ENCODE measurements around the gene ZNRD2. TPM values are rescaled to one million over a fixed set of nuclear protein-coding genes. Genes with fewer than 3 reads are reported as not detected.

Gene ZNRD2
- total RNA-seq, 4 donors from 2014 or later, result 43.6 to 77.3 (median 63.3) TPM

- TF ChIP-seq CTCF (IDR thresholded peaks at IDR 0.05) (no peak), EP300 (IDR thresholded peaks at IDR 0.05) (no peak), POLR2AphosphoS5 (IDR thresholded peaks at IDR 0.05) (no peak), POLR2A (IDR thresholded peaks at IDR 0.05; ENCODE audit: low read depth) (no peak)
- WGBS, result 100% methylated on average over 1 of the region's 1 CpG
- H3K27ac ChIP-seq (replicated peaks in 1 of 4), result peak overlapping the region in 1 of 4 donors; percentile 96
- peaks cover 25 to 91% (median 78%) of the 10 kb centered on the region in 4 donors for H3K36me3 ChIP-seq
- H3K4me3 ChIP-seq, result no peak overlapping the region
- H3K4me1 ChIP-seq, result peaks cover 23 to 38% (median 34%) of the 10 kb centered on the region in 4 donors
- no peaks in the 10 kb centered on the region for H3K9me3 ChIP-seq
- no peaks in the 10 kb centered on the region for H3K27me3 ChIP-seq
- intact Hi-C loops (cut with DNase I), result no loop called here
- DNase-seq (ENCODE audit: extremely low spot score), result no peak
Measured at GRCh38 chr11:65604258-65604657, 34.0 kb downstream of the ZNRD2 start.

GRCh38 chr11:65606876-65607613 lies 36.8 kb downstream of the ZNRD2 start:
- H3K9me3 ChIP-seq, result no peaks in the 10 kb centered on the region
- TF ChIP-seq EP300 (IDR thresholded peaks at IDR 0.05) (peak; percentile 58), CTCF (IDR thresholded peaks at IDR 0.05) (no peak), POLR2AphosphoS5 (IDR thresholded peaks at IDR 0.05) (peak; percentile 69 to 74)
- DNase-seq (ENCODE audit: extremely low spot score), result peak; percentile 99
- intact Hi-C loops (cut with DNase I), result no loop called here
- peaks cover 25 to 77% (median 69%) of the 10 kb centered on the region in 4 donors for H3K36me3 ChIP-seq
- peak overlapping the region; percentile 83 to 96 (median 84) for H3K27ac ChIP-seq (replicated peaks in 1 of 4)
- peaks cover 47 to 66% (median 62%) of the 10 kb centered on the region in 4 donors for H3K4me1 ChIP-seq
- H3K4me3 ChIP-seq, result peak overlapping the region; percentile 44 to 50 (median 46)
- 40% methylated on average over 14 of the region's 67 CpGs for WGBS
- no peaks in the 10 kb centered on the region for H3K27me3 ChIP-seq

GRCh38 chr11:65607614-65608426 lies 37.5 kb downstream of the ZNRD2 start:
- Histone ChIP-seq H3K36me3 (peaks cover 25 to 77% (median 69%) of the 10 kb centered on the region in 4 donors), H3K9me3 (no peaks in the 10 kb centered on the region), H3K4me3 (peak overlapping the region; percentile 44 to 50 (median 46)), H3K27ac (replicated peaks in 1 of 4) (peak overlapping the region; percentile 68 to 96 (median 83)), H3K4me1 (peaks cover 54 to 74% (median 69%) of the 10 kb centered on the region in 4 donors), H3K27me3 (no peaks in the 10 kb centered on the region)
- TF ChIP-seq POLR2A (IDR thresholded peaks at IDR 0.05; ENCODE audit: low read depth) (no peak), POLR2AphosphoS5 (IDR thresholded peaks at IDR 0.05) (no peak), EP300 (IDR thresholded peaks at IDR 0.05) (no peak), CTCF (IDR thresholded peaks at IDR 0.05) (no peak)
- intact Hi-C loops (cut with DNase I), result no loop called here
- no peak for DNase-seq (ENCODE audit: extremely low spot score)
- 77% methylated on average over 23 of the region's 37 CpGs for WGBS

GRCh38 chr11:65609229-65609628 lies 39.0 kb downstream of the ZNRD2 start:
- no peak for TF ChIP-seq EP300 (IDR thresholded peaks at IDR 0.05)
- no peak for TF ChIP-seq POLR2A (IDR thresholded peaks at IDR 0.05; ENCODE audit: low read depth)
- no peak for TF ChIP-seq POLR2AphosphoS5 (IDR thresholded peaks at IDR 0.05)
- no peak for TF ChIP-seq CTCF (IDR thresholded peaks at IDR 0.05)
- Histone ChIP-seq H3K4me1 (peaks cover 60 to 84% (median 79%) of the 10 kb centered on the region in 4 donors), H3K4me3 (no peak overlapping the region), H3K27ac (replicated peaks in 1 of 4) (peak overlapping the region; percentile 87 to 97 (median 96)), H3K27me3 (no peaks in the 10 kb centered on the region), H3K36me3 (peaks cover 20 to 65% (median 56%) of the 10 kb centered on the region in 4 donors), H3K9me3 (no peaks in the 10 kb centered on the region)
- no peak for DNase-seq (ENCODE audit: extremely low spot score)
- WGBS, result 46% methylated on average over 3 of the region's 3 CpGs
- intact Hi-C loops (cut with DNase I), result no loop called here

Data from esophagus muscularis mucosa (tissue), 4 donors.